DLD1 (cell line): ENCODE data around the gene TF.

Experiments used
- in situ Hi-C: cut with HindIII; loops from 2 replicates; pipeline ENCODE4 v1.10.0; 2017; ENCODE audit warnings: low sequenced_read_pairs

TF gene

DNA sequence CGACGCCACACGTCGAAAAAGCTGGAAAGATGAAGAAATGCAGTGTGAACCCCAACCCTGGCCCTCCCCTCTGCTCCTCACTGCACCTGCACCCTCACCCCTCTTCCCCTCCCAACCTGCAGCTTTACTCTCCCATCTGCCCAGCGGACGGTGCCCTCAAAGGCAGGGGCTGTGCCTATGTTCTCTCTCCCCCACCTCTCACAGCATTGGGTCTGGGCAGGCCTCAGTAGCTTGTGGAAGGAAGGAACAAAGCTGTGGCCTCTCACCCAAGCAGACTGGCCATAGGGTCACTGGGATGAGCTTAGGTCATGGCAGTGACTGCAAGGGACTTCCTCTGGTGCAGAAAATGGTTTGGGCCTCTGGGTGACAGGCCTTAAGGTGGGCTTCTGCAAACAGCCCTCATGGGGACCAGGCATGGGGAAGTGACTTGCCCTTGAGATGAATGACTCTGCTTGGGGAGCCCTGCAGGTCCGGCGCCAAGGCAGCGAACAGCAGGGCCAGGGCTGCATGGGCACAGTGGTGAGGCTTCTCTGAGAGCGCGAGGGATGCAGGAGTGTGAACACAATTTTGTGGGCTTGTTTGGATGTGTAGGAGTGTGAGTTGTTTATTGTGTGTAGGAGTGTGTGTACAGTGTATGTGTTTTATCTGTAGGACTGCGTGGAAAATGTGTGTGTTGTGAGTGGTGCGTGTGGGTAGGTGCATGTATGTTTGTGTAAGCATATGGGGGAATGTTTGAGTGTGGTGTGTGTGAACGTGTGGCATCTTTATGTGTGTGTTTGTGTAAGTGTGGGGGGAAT lies 88.6 kb downstream of the TF start:
- in situ Hi-C loops, result no loop called here

DNA sequence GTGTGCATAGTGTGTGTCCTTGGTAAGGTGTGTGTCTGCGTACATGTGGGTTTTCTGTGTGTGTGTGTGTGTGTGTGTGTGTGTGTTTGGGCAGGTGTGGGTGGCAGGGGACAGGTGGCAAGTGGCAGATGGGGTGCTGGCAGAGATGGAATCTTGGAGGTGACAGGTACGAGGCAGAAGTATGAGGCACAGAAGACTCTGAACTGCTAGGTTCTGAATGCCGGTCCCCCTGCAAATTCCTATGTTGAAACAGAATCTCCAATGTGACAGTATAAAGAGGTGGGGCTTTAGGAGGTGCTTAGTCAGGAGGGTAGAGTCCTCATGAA lies 89.2 kb downstream of the TF start:
- in situ Hi-C loops, result no loop called here

DNA sequence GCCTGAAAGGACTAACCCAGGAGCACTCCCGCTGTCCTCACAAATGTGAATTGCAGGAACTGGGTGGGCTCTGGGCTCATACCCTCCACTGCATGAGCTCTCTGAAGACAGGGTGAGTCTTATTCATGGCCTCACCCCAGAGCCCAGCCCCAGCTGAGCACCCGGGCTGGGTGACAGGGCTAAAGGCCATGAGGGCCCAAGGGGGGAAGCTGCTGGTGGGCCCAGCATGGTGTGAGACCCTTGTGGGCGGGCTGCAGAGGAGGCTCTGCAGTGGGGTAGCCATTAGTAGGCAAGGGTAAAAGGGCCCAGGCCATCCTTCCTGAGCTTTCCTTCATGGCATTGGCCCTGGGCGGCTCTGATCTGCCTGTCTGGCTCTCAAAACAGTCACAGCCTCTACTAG lies 89.8 kb downstream of the TF start:
- in situ Hi-C loops, result no loop called here

DNA sequence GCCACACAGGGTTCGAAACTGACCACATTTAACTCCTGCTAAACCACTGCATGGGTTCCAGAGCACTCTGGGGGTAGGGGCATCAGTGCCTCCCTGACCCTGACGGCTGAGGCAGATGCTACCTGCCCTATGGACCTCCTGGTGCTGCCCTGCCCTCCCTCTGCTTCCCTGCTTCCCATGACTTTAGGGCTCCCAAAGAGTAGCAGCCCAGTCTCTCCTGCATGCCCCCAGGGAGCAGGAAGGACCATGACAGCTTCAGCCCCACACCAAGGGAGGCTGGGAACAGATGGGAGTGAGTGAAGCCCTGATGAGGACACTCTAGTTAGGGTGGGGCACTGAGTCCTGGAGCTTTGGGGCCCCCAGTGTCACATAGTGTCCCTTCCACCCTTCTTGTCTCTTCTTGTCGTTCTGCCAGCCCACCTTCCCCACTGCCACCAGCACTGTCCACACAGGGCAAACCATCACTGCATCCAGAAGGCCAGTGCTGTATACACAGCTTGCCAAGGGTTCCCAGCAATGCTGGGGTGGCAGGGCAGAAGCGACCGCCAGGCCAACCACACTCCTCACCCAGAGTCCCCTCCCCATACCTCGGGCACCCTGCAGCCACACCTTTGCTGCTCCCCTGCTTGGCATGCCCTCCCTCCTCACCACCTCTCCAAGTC lies 90.4 kb downstream of the TF start:
- in situ Hi-C loops, result no loop called here

DNA sequence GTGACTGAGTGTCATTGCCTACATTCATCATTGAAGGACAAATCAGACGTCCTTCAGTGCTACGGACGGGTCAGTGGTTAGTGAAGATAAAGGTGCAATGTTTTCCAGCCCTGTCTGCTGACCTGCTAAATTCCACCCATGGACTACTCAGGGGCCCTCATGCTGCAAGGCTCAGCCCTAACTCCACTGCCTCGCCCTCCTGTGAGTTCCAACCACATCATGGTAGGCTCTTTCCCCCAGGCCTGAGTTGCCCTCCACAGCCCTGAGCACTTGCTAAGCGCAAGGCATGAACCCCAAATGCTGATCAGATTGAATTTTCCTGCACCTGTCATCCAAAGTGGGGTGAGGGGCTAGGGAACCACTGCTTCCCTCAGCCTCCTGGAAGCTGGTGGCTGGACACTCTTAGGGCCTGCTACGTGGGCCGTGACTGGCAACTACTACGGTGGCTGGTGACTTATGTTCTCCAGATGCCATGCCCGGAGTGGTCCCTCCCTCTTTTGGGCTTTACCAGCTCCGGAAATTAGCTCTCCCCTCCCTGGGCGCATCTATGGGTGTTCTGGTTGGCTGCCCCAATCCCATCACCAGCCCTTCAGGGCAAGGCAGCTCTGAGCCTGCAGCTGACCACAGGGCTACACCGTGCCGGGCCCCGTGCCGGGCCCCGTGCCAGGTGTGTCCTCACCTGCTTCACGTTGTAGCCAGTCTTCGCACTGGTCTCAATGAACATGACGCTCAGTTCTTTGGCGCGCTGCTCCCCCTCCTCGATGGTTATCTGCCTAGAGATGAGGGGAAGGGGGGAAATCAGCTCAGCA lies 91.5 kb downstream of the TF start:
- in situ Hi-C loops, result no loop called here

DNA sequence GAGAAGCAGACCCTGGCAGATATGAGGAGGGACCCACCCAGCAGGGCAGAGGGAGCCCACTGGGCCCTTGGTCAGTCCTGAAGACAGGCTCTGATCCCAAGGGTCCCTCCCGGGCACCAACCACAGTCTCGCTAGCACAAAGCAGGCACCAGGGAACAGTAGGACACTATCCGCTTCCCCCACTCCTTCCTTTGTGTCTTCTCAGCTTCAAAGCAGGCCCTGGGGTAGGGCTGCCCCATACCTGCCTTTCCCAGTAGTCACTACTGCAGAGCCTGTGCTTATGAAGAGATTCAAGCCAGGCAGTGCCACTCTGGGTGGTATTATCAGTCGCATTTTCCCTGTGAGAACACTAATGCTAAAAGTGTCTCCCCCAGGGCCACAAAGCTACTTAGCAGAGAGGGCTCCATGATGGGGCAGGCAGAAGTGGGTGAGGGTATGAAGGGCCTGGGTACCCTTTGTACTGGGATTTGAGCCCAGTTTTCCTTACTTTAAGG lies 92.2 kb downstream of the TF start:
- in situ Hi-C loops, result no loop called here

DNA sequence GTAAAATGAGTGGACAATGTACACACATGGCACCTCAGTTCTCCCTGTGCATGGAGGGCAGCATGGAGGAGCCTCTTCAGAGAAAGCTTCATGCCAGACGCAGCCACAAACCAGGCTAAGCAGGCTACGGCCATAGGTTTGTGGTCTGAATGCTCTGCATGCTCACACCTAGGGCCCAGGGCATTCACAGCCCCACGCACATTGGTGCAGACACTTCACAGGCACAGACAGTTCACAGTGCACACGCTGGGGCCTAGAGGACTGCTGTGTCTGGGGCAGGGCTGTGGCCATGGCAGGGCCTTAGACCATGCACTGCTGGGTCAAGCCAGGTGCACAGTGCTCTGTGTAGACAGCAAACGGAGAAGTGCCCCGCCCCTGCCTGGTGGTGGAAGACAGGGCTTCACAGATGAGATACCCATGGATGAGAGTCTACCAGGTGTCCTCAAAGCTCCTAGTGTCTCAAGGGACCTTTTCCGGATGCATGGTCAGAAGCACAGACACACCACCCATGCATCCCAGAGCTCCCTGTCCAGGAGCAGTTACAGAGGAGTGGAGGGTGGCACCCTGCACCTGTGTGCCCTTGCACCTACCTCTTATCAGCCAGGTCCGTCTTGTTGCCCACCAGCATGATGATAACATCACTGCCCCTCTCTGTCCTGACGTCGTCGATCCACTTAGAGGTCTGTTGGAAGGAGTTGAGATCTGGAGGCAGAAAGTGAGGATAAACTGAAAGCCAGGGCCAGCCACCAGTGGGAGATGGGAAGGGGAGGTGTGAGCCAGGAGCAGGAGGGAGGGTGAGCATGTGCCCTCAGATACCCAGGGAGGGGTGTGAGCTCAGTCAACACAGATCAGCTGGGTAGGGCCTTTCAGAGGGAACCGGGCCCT lies 93.0 kb downstream of the TF start:
- in situ Hi-C loops, result no loop called here

DNA sequence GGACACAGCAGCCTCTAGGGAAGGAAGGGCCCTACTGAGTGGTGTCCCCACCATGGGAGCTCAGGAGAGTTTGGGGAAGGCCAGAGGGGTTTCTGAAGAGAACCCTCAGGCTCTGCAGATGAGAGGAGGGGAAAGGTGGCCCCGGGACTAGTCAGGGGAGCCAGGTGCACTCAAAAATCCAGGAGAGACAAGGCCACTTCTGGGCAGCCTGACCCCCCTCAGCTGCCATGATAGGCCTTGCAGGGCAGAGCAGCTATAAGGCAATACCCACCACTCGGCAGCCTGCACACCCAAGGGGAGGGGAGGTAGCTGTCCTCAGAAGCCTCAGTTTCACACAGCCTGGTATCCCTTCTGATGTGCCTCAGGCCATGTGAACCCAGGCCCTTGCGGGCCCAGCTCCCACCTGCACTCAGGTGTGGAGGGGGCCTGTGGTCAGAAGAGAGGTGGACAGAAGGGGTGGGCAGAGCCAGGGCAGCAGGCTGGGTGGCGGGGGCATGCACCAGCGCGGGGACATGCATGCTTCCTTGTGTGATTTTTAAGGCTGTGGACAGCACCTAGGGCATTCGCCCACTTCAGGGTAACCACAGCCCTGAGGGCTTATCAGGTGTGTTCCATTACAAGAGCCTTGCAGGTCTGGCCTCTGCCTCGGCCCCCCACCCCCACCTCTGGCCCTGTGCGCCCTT lies 94.0 kb downstream of the TF start:
- in situ Hi-C loops, result no loop called here

DNA sequence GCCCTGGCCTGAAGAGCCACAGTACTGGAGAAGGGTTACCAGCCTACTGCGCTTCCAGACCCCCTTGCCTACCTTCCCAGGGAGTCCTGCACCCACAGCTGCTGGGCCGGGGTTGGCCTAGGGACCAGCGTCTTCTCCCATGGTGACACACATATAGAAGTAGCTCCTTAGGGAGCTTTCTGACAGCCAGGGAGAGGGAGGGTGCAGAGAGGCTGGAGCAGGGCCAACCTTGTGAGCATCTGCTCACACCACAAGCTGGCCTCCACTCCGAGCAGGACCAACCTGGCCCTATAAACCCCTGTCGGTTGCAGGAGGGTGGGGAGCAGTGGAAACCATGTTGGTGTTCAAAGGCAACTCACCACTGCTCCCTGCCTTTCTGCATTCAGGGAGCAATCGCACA lies 94.6 kb downstream of the TF start:
- in situ Hi-C loops, result no loop called here

DNA sequence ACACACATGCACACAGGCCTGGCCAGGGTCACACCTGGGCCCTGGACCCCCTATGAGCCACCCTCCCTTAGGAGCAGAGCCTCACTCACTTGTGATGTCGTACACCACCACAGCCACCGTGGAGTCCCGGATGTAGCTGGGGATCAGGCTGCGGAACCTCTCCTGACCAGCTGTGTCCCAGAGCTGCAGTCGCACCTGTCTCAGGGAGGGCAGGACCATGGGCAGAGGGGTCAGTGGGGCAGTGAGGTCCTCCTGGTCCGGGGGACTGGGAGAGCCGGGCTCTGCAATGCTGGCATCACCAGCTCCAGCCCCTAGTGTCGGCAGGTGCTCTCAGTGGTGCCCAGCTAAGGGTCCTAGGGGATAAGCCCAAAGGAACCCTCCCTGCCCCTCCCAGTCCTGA lies 95.0 kb downstream of the TF start:
- in situ Hi-C loops, result no loop called here

DNA sequence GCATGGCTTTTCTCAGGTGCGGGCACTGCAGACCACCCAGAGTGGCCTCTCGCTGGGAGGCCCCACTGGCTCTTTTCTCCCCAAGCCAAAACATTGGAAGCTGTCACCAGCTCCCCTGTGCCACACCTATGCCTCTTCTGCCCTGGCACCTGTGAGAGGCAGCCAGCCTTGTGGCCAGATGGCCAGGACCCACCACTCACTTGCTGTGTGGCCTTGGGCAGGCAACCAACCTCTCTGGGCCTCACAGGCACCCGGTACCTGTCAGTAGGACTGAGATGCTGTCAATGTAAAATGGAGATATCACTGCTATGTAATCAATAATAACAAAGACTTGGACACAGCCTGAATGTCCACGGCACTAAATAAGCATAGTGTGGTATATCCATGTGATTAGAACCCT lies 96.0 kb downstream of the TF start:
- in situ Hi-C loops, result no loop called here

DNA sequence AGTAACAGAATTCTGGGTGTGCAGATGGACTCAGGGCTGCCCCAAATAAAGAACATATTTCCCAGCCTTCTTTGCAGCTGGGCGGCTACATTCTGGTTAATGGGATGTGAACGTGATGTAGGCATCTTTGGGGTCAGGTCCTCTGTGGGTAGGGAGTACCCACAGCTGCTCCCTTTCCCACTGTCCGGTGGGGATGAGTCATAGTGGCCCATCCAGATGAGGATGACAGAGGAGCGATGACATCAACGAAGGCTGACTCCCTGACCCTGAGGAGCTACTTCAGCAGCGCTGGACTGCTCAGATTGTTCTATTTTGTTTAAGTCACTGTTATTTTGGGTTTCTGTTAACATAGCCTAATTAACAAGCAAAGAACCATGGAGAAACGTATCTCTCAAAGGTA lies 97.4 kb downstream of the TF start:
- in situ Hi-C loops, result no loop called here

DNA sequence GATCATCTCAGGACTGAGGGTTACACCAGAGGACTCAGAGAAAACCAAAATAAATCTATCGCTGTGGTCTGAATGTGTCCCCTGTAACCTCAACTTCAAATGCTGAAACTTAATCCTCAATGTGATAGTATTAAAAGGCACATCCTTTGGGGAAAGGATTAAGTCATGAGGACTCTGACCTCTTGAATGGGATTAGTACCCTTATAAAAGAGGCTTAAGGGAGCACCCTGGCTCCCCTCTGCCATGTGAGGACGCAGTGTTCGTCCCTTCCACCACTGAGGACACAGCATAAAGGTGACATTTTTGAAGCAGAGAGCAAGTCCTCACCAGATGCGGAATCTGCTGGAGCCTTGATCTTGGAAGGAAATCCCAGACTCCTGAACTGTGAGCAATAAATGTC lies 98.9 kb downstream of the TF start:
- in situ Hi-C loops, result no loop called here
